Measurements from ENCODE around the gene SYNJ2.

The SYNJ2 gene

GRCh38 chr6:157961153-157961831, 20.4 kb upstream of the SYNJ2 start:
- no peaks in the 10 kb centered on the region for H3K27me3 ChIP-seq (replicated peaks; ENCODE audit: insufficient read depth, low read length)
- DNase-seq: no peak
- no peak overlapping the region for H2AFZ ChIP-seq (ENCODE audit: low read length)

GRCh38 chr6:157961832-157962575, 19.7 kb upstream of the SYNJ2 start:
- H2AFZ ChIP-seq (ENCODE audit: low read length): no peak overlapping the region
- no peaks in the 10 kb centered on the region for H3K9me2 ChIP-seq (replicated peaks; ENCODE audit: insufficient read depth, low read length)
- no peaks in the 10 kb centered on the region for H3F3A ChIP-seq (ENCODE audit: insufficient read depth, low read length)
- no peaks in the 10 kb centered on the region for H3K27me3 ChIP-seq (replicated peaks; ENCODE audit: insufficient read depth, low read length)
- no peaks in the 10 kb centered on the region for H3K9me3 ChIP-seq (replicated peaks; ENCODE audit: insufficient read depth, low read length)
- H3K36me3 ChIP-seq (replicated peaks; ENCODE audit: insufficient read depth, low read length): no peaks in the 10 kb centered on the region
- no peak for DNase-seq
- H4K20me1 ChIP-seq (ENCODE audit: insufficient read depth, low read length): no peaks in the 10 kb centered on the region
- H3K4me3 ChIP-seq (ENCODE audit: low read length): no peak overlapping the region
- H3K4me2 ChIP-seq (ENCODE audit: low read depth, low read length): no peak overlapping the region
- no peak overlapping the region for H3K27ac ChIP-seq (ENCODE audit: low read length)
- H3K79me2 ChIP-seq (ENCODE audit: low read length): no peaks in the 10 kb centered on the region
- TF ChIP-seq EZH2 (optimal IDR thresholded peaks at IDR 0.05; ENCODE audit: low read depth, low read length): no peak
- TF ChIP-seq EZH2phosphoT487 (IDR thresholded peaks at IDR 0.05; ENCODE audit: low read length): no peak
- TF ChIP-seq, protein P1, sequence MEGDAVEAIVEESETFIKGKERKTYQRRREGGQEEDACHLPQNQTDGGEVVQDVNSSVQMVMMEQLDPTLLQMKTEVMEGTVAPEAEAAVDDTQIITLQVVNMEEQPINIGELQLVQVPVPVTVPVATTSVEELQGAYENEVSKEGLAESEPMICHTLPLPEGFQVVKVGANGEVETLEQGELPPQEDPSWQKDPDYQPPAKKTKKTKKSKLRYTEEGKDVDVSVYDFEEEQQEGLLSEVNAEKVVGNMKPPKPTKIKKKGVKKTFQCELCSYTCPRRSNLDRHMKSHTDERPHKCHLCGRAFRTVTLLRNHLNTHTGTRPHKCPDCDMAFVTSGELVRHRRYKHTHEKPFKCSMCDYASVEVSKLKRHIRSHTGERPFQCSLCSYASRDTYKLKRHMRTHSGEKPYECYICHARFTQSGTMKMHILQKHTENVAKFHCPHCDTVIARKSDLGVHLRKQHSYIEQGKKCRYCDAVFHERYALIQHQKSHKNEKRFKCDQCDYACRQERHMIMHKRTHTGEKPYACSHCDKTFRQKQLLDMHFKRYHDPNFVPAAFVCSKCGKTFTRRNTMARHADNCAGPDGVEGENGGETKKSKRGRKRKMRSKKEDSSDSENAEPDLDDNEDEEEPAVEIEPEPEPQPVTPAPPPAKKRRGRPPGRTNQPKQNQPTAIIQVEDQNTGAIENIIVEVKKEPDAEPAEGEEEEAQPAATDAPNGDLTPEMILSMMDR (IDR thresholded peaks at IDR 0.05; ENCODE audit: low read length): no peak
- no peaks in the 10 kb centered on the region for H3K4me1 ChIP-seq (ENCODE audit: low read length)
- H3K9ac ChIP-seq (ENCODE audit: low read length): no peak overlapping the region

More at GRCh38 chr6:157961153-157961831, 20.4 kb upstream of the SYNJ2 start:
- Histone ChIP-seq H3K27ac (ENCODE audit: low read length) (no peak overlapping the region), H3K9me3 (replicated peaks; ENCODE audit: insufficient read depth, low read length) (no peaks in the 10 kb centered on the region), H3K9ac (ENCODE audit: low read length) (no peak overlapping the region), H3K4me3 (ENCODE audit: low read length) (no peak overlapping the region), H4K20me1 (ENCODE audit: insufficient read depth, low read length) (no peaks in the 10 kb centered on the region), H3K9me2 (replicated peaks; ENCODE audit: insufficient read depth, low read length) (no peaks in the 10 kb centered on the region), H3K36me3 (replicated peaks; ENCODE audit: insufficient read depth, low read length) (no peaks in the 10 kb centered on the region), H3K4me1 (ENCODE audit: low read length) (no peaks in the 10 kb centered on the region), H3F3A (ENCODE audit: insufficient read depth, low read length) (no peaks in the 10 kb centered on the region), H3K4me2 (ENCODE audit: low read depth, low read length) (no peak overlapping the region), H3K79me2 (ENCODE audit: low read length) (no peaks in the 10 kb centered on the region)
- TF ChIP-seq, protein P1 (IDR thresholded peaks at IDR 0.05; ENCODE audit: low read length): no peak
- TF ChIP-seq EZH2phosphoT487 (IDR thresholded peaks at IDR 0.05; ENCODE audit: low read length) (no peak), EZH2 (optimal IDR thresholded peaks at IDR 0.05; ENCODE audit: low read depth, low read length) (no peak)

GRCh38 chr6:157962601-157963302, 18.9 kb upstream of the SYNJ2 start:
- H3K9ac ChIP-seq (ENCODE audit: low read length): no peak overlapping the region
- no peak overlapping the region for H3K27ac ChIP-seq (ENCODE audit: low read length)
- no peaks in the 10 kb centered on the region for H3K79me2 ChIP-seq (ENCODE audit: low read length)
- no peaks in the 10 kb centered on the region for H3K27me3 ChIP-seq (replicated peaks; ENCODE audit: insufficient read depth, low read length)
- H3K4me3 ChIP-seq (ENCODE audit: low read length): no peak overlapping the region
- H4K20me1 ChIP-seq (ENCODE audit: insufficient read depth, low read length): no peaks in the 10 kb centered on the region
- H2AFZ ChIP-seq (ENCODE audit: low read length): no peak overlapping the region
- DNase-seq: no peak
- TF ChIP-seq EZH2phosphoT487 (IDR thresholded peaks at IDR 0.05; ENCODE audit: low read length) (no peak), EZH2 (optimal IDR thresholded peaks at IDR 0.05; ENCODE audit: low read depth, low read length) (no peak)
- TF ChIP-seq, protein P1 (IDR thresholded peaks at IDR 0.05; ENCODE audit: low read length): no peak
- no peaks in the 10 kb centered on the region for H3K9me2 ChIP-seq (replicated peaks; ENCODE audit: insufficient read depth, low read length)
- H3K9me3 ChIP-seq (replicated peaks; ENCODE audit: insufficient read depth, low read length): no peaks in the 10 kb centered on the region
- no peaks in the 10 kb centered on the region for H3K36me3 ChIP-seq (replicated peaks; ENCODE audit: insufficient read depth, low read length)
- no peak overlapping the region for H3K4me2 ChIP-seq (ENCODE audit: low read depth, low read length)
- H3K4me1 ChIP-seq (ENCODE audit: low read length): no peaks in the 10 kb centered on the region
- no peaks in the 10 kb centered on the region for H3F3A ChIP-seq (ENCODE audit: insufficient read depth, low read length)

Data from MM.1S (cell line).